ENCODE data around the gene NCOA1.

NCOA1 gene

DNA sequence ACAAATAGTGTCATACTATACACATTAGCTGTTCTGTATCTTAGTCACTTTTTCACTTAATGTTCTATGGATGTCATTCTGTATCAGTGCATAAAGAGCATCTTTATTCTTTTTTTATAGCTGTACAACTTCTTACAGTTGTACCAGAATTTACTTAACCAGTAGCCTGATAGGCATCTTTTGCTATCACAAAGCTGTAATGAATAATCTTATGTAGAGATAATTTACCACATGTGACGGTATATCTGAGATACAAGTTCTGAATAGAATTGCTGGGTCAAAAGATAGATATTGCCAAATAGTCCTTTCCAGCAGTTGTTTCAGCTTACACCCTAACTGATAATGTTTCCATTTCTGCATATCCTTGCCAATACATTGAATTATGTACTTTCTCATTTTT is 232.1 kb downstream of the NCOA1 start:
- H3K4me1 ChIP-seq, result peaks cover 0 to 50% (median 13%) of the 10 kb centered on the region in 4 donors
- TF ChIP-seq, protein P1, sequence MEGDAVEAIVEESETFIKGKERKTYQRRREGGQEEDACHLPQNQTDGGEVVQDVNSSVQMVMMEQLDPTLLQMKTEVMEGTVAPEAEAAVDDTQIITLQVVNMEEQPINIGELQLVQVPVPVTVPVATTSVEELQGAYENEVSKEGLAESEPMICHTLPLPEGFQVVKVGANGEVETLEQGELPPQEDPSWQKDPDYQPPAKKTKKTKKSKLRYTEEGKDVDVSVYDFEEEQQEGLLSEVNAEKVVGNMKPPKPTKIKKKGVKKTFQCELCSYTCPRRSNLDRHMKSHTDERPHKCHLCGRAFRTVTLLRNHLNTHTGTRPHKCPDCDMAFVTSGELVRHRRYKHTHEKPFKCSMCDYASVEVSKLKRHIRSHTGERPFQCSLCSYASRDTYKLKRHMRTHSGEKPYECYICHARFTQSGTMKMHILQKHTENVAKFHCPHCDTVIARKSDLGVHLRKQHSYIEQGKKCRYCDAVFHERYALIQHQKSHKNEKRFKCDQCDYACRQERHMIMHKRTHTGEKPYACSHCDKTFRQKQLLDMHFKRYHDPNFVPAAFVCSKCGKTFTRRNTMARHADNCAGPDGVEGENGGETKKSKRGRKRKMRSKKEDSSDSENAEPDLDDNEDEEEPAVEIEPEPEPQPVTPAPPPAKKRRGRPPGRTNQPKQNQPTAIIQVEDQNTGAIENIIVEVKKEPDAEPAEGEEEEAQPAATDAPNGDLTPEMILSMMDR (IDR thresholded peaks at IDR 0.05), result no peak
- no peaks in the 10 kb centered on the region for H3K9me3 ChIP-seq
- H3K36me3 ChIP-seq, result peaks cover 5 to 19% (median 11%) of the 10 kb centered on the region in 3 donors
- no peak for DNase-seq
- intact Hi-C loops (cut with DNase I; ENCODE audit: low total_unique reads), result no loop called here
- H3K4me3 ChIP-seq, result no peak overlapping the region
- no peak overlapping the region for H3K27ac ChIP-seq
- H3K27me3 ChIP-seq, result no peaks in the 10 kb centered on the region

DNA sequence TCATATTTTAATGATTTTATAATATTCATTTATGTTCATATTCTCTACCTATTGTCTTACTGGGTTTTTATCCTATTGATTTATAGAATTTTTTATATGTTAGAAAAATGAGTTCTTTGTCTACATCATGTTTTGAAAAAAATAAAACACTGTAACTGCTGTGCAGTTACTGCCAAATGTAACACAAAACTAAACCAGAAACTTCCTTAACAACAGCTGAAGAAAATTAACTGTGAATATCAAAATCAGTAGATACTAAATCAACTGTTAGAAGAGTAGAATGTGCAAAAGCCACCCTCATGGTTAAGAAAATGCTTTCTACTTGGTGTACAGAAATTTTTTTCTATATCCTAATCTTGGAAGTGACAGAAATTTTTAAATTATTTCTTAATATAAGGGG is 232.6 kb downstream of the NCOA1 start:
- H3K27me3 ChIP-seq, result no peaks in the 10 kb centered on the region
- no peak overlapping the region for H3K27ac ChIP-seq
- intact Hi-C loops (cut with DNase I; ENCODE audit: low total_unique reads), result no loop called here
- H3K9me3 ChIP-seq, result no peaks in the 10 kb centered on the region
- DNase-seq, result no peak
- peaks cover 5 to 19% (median 13%) of the 10 kb centered on the region in 3 donors for H3K36me3 ChIP-seq
- TF ChIP-seq, protein P1 (IDR thresholded peaks at IDR 0.05), result no peak
- peaks cover 0 to 50% (median 13%) of the 10 kb centered on the region in 4 donors for H3K4me1 ChIP-seq
- H3K4me3 ChIP-seq, result no peak overlapping the region

DNA sequence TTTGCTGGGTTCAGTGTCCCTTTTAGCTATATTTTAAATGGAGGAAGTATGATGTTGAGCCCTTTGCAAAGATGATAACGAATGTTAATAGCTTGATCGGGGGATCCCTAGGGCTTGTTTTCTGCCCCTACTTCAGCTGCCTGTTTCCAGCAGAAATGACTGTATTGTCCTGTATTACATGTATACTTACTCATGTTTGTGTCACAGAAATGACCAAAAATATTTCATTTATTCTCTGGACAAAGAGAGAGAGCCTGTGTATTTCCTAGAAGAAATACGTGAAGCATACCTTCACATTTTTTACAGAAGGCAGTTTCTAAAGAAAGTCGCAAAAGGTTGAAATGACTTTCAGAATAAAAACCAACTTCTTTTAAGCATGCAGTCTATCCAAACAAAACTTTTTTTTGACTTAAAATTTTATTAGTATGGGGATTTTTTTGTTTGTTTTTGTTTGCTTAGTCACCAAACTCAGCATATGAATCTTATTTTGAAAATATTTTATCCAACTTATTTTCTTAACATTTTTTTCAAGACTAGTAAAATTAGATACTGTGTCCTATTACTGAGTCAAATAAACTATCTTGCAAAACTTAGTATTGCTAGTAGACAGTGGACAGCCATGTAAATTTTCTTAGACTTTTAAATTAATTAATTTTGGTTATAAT is 233.2 kb downstream of the NCOA1 start:
- DNase-seq, result no peak
- TF ChIP-seq, protein P1 (IDR thresholded peaks at IDR 0.05), result no peak
- Histone ChIP-seq H3K27ac (no peak overlapping the region), H3K9me3 (no peaks in the 10 kb centered on the region), H3K4me3 (no peak overlapping the region), H3K27me3 (no peaks in the 10 kb centered on the region), H3K36me3 (peaks cover 5 to 23% (median 15%) of the 10 kb centered on the region in 3 donors), H3K4me1 (peaks cover 0 to 50% (median 13%) of the 10 kb centered on the region in 4 donors)
- intact Hi-C loops (cut with DNase I; ENCODE audit: low total_unique reads), result no loop called here

DNA sequence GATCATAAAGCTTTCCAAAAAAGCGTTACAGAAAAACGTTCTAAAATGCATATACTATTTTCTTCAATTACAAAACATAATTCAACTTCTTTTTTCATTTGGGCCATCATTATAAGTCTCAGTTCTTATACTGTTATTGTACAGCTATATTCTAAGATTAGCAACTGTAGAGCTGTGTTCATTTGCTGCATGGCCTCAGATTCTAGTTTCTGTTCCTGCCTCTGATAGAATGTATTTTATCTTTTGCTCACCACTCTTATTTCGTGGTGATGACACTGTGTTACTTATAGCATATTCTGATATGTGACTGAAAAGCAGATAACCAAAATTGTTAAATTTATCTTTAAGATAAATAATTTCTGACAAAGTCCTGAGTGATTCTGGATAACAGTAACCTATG is 234.9 kb downstream of the NCOA1 start:
- DNase-seq, result no peak
- H3K4me1 ChIP-seq, result peaks cover 0 to 42% (median 13%) of the 10 kb centered on the region in 4 donors
- H3K27me3 ChIP-seq, result no peaks in the 10 kb centered on the region
- intact Hi-C loops (cut with DNase I; ENCODE audit: low total_unique reads), result no loop called here
- TF ChIP-seq, protein P1 (IDR thresholded peaks at IDR 0.05), result no peak
- H3K9me3 ChIP-seq, result no peaks in the 10 kb centered on the region
- peaks cover 17 to 36% (median 23%) of the 10 kb centered on the region in 3 donors for H3K36me3 ChIP-seq
- no peak overlapping the region for H3K4me3 ChIP-seq
- H3K27ac ChIP-seq, result no peak overlapping the region

DNA sequence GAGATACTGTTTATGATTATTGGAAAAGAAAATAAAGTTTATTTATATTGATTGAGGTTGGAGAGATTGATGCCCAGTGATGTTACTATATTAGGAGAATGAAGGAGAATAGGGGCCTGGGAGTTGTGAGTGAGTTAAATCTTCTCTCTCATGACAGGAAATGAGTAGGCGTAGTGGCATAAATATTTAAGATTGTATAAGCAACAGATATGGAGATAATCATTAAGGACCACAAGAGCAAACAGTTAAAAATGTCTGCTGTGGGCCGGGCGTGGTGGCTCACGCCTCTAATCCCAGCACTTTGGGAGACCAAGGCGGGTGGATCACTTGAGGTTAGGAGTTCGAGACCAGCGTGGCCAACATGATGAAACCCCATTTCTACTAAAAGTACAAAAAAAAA is 239.4 kb downstream of the NCOA1 start:
- TF ChIP-seq, protein P1 (IDR thresholded peaks at IDR 0.05), result no peak
- no peaks in the 10 kb centered on the region for H3K27me3 ChIP-seq
- intact Hi-C loops (cut with DNase I; ENCODE audit: low total_unique reads), result no loop called here
- H3K36me3 ChIP-seq, result peaks cover 24 to 41% (median 31%) of the 10 kb centered on the region in 3 donors
- no peak for DNase-seq
- H3K4me3 ChIP-seq, result no peak overlapping the region
- no peaks in the 10 kb centered on the region for H3K9me3 ChIP-seq
- no peak overlapping the region for H3K27ac ChIP-seq
- H3K4me1 ChIP-seq, result no peaks in the 10 kb centered on the region

All from tibial artery (tissue), 4 donors.